ENCODE data around the gene OR5B12.

OR5B12 gene

DNA sequence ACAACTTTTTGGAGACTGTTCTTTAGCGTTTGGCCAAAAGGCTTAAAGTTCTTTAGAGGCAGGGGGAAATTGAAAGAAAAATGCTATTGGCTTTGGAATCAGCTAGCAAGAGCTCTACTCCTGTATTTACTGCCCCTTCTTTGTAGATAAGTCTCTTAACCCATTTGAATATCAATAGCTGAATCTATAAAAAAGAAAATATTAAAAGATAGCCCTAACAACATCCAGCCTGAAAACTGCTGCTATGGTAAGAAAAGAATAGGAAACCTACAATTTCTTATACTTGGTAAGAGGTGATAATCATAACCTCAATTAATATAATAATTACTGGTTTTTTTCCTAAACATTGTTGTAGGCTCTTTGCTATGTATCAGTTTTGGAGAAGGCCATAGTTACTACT is at the start of gene OR5B12:
TSS of gene OR5B12 (minus strand) at position 101 of the 400 bp plus-strand sequence. CDS start 2,085 bp downstream, outside the sequence.
- no peak for DNase-seq (ENCODE audit: low read depth, low spot score)
- TF ChIP-seq FOXP2 (optimal IDR thresholded peaks at IDR 0.05; ENCODE audit: control extremely low read depth, extremely low read length, insufficient read depth): no peak
- Histone ChIP-seq H3K9ac (ENCODE audit: insufficient read length) (no peak within 1 kb of the TSS), H3K4me3 (no peak within 1 kb of the TSS), H3K9me3 (ENCODE audit: low read depth, low read length) (no peaks in the 10 kb centered on the region), H3K27ac (no peak within 1 kb of the TSS), H3K36me3 (ENCODE audit: insufficient read depth, low read length) (no peaks in the 10 kb centered on the region)

DNA sequence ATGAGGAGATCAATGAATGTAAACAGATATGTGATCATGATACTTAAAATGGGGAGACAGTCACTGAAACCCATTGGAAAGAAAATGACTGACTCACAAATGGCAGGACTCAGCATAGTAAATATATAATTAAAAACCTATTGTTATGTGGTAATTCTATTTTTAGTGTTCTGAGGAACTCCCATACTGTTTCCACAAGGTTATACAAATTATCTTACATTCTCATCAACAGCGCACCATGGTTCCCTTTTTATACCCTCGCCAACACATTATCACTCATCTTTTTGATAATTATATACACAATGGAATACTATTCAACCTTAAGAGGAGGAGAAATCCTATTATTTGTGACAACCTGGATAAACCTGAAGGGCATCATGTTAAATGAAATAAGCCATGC is 48.8 kb upstream of the OR5B12 start:
- H3K9ac ChIP-seq (ENCODE audit: insufficient read length): no peak overlapping the region
- no peak overlapping the region for H3K27ac ChIP-seq
- H3K9me3 ChIP-seq (ENCODE audit: low read depth, low read length): no peaks in the 10 kb centered on the region
- DNase-seq (ENCODE audit: low read depth, low spot score): no peak
- TF ChIP-seq FOXP2 (optimal IDR thresholded peaks at IDR 0.05; ENCODE audit: control extremely low read depth, extremely low read length, insufficient read depth) (no peak), EZH2 (IDR thresholded peaks at IDR 0.05) (no peak), POLR2AphosphoS5 (IDR thresholded peaks at IDR 0.05; ENCODE audit: borderline replicate concordance, low read depth, low read length) (no peak)
- H3K36me3 ChIP-seq (ENCODE audit: insufficient read depth, low read length): no peaks in the 10 kb centered on the region
- no peak overlapping the region for H3K4me3 ChIP-seq

- no peak overlapping the region for H3K27ac ChIP-seq
- no peak overlapping the region for H3K4me3 ChIP-seq
- no peaks in the 10 kb centered on the region for H3K9me3 ChIP-seq (ENCODE audit: low read depth, low read length)
- DNase-seq (ENCODE audit: low read depth, low spot score): no peak
- no peak for TF ChIP-seq POLR2AphosphoS5 (IDR thresholded peaks at IDR 0.05; ENCODE audit: borderline replicate concordance, low read depth, low read length)
- no peak for TF ChIP-seq EZH2 (IDR thresholded peaks at IDR 0.05)
- no peak for TF ChIP-seq FOXP2 (optimal IDR thresholded peaks at IDR 0.05; ENCODE audit: control extremely low read depth, extremely low read length, insufficient read depth)
- H3K36me3 ChIP-seq (ENCODE audit: insufficient read depth, low read length): no peaks in the 10 kb centered on the region
- no peak overlapping the region for H3K9ac ChIP-seq (ENCODE audit: insufficient read length)
Observed at GRCh38 chr11:58487170-58487569, 45.1 kb upstream of the OR5B12 start.

GRCh38 chr11:58485961-58486360 is 43.9 kb upstream of the OR5B12 start:
- H3K27ac ChIP-seq: no peak overlapping the region
- DNase-seq (ENCODE audit: low read depth, low spot score): no peak

DNA sequence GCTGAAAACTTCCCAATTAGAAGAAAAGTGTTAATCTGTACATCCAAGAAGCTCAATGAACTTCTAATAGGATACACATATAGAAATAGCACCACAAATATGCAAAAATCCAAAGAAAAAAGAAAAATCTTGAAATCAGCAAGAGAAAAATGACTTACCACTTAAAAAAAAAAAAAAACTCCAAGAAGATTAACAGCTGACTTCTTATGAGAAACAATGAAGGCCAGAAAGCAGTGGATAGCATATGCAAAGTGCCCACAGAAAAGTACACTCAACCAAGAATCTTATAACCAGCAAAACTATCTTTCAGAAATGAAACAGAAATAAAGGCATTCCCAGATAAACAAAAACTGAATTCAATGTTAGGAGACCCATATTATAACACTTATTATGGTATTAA is 29.9 kb upstream of the OR5B12 start:
- H3K9ac ChIP-seq (ENCODE audit: insufficient read length): no peak overlapping the region
- no peaks in the 10 kb centered on the region for H3K36me3 ChIP-seq (ENCODE audit: insufficient read depth, low read length)
- no peak for DNase-seq (ENCODE audit: low read depth, low spot score)
- H3K9me3 ChIP-seq (ENCODE audit: low read depth, low read length): 0 out of 2 replicates have a peak, but pooled peaks cover 4% of the 10 kb centered on the region
- TF ChIP-seq POLR2AphosphoS5 (IDR thresholded peaks at IDR 0.05; ENCODE audit: borderline replicate concordance, low read depth, low read length): no peak
- TF ChIP-seq EZH2 (IDR thresholded peaks at IDR 0.05): no peak
- no peak overlapping the region for H3K27ac ChIP-seq
- H3K4me3 ChIP-seq: no peak overlapping the region

More at GRCh38 chr11:58485961-58486360, 43.9 kb upstream of the OR5B12 start:
- Histone ChIP-seq H3K36me3 (ENCODE audit: insufficient read depth, low read length) (no peaks in the 10 kb centered on the region), H3K4me3 (no peak overlapping the region), H3K9ac (ENCODE audit: insufficient read length) (no peak overlapping the region), H3K9me3 (ENCODE audit: low read depth, low read length) (no peaks in the 10 kb centered on the region)
- TF ChIP-seq POLR2AphosphoS5 (IDR thresholded peaks at IDR 0.05; ENCODE audit: borderline replicate concordance, low read depth, low read length): no peak
- no peak for TF ChIP-seq EZH2 (IDR thresholded peaks at IDR 0.05)
- no peak for TF ChIP-seq FOXP2 (optimal IDR thresholded peaks at IDR 0.05; ENCODE audit: control extremely low read depth, extremely low read length, insufficient read depth)

DNA sequence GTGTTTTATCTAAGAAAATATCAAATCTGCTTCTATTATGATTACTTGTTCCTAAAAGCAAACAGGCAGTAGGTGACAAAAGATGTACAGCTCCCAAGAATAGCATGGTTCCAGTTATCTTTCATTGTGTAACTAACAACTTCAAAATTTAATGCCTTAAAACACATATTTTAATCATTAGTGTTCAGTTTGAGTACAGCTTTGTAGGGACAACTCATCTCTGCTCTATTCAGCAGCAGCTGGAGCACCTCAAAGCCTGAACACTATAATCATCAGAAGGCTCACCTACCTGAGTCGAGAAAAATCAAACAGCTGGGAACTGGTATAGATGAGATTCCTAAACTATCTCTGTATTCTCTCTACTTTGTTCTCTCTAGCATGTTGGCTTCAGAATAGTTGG is 24.3 kb upstream of the OR5B12 start:
- H3K36me3 ChIP-seq (ENCODE audit: insufficient read depth, low read length): no peaks in the 10 kb centered on the region
- DNase-seq (ENCODE audit: low read depth, low spot score): no peak
- no peak overlapping the region for H3K4me3 ChIP-seq
- no peak overlapping the region for H3K9ac ChIP-seq (ENCODE audit: insufficient read length)
- H3K27ac ChIP-seq: no peak overlapping the region
- no peaks in the 10 kb centered on the region for H3K9me3 ChIP-seq (ENCODE audit: low read depth, low read length)
- TF ChIP-seq POLR2AphosphoS5 (IDR thresholded peaks at IDR 0.05; ENCODE audit: borderline replicate concordance, low read depth, low read length) (no peak), EZH2 (IDR thresholded peaks at IDR 0.05) (no peak), FOXP2 (optimal IDR thresholded peaks at IDR 0.05; ENCODE audit: control extremely low read depth, extremely low read length, insufficient read depth) (no peak)

DNA sequence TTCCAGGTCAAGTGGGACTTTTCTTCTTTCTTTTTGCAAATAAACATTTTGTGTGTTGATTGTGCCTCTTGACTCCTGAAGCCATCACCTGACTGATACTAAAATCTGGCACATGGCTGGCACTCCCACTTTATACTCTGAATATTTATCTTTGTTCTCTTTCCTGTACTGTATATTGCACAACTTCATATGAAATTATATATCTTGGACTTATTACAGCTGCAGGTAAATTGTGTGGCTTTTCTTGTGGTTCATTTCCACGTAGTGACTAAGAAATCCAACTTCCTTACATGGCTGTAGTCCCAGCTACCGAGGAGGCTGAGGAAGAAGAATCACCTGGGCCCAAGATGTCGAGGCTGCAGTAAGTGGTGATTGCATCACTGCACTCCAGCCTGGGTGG is 23.7 kb upstream of the OR5B12 start:
- H3K27ac ChIP-seq: no peak overlapping the region
- TF ChIP-seq EZH2 (IDR thresholded peaks at IDR 0.05) (no peak), POLR2AphosphoS5 (IDR thresholded peaks at IDR 0.05; ENCODE audit: borderline replicate concordance, low read depth, low read length) (no peak), FOXP2 (optimal IDR thresholded peaks at IDR 0.05; ENCODE audit: control extremely low read depth, extremely low read length, insufficient read depth) (no peak)
- no peak overlapping the region for H3K9ac ChIP-seq (ENCODE audit: insufficient read length)
- H3K9me3 ChIP-seq (ENCODE audit: low read depth, low read length): no peaks in the 10 kb centered on the region
- H3K36me3 ChIP-seq (ENCODE audit: insufficient read depth, low read length): no peaks in the 10 kb centered on the region
- DNase-seq (ENCODE audit: low read depth, low spot score): no peak
- no peak overlapping the region for H3K4me3 ChIP-seq

DNA sequence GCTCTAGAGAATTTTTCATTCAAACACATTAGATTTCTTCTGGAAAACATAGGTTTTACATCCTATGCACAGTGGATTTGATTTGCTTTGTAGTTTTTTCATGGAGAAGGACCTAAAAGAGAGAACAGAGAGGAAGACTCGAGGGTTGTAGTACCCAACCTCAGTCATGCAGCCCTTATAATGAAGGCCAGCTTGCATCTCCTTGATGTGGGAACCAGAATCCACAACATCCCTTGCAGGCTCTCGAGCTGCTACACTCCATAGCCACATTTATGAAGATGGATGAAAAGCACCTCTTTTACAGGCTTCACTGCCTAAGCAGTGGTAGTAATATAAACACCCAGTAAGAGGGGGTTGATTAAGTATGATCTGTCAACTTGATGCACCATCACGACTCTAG is 9.5 kb upstream of the OR5B12 start:
- Histone ChIP-seq H3K27ac (no peak overlapping the region), H3K9me3 (ENCODE audit: low read depth, low read length) (no peaks in the 10 kb centered on the region), H3K9ac (ENCODE audit: insufficient read length) (no peak overlapping the region), H3K36me3 (ENCODE audit: insufficient read depth, low read length) (no peaks in the 10 kb centered on the region), H3K4me3 (no peak overlapping the region)
- no peak for TF ChIP-seq POLR2AphosphoS5 (IDR thresholded peaks at IDR 0.05; ENCODE audit: borderline replicate concordance, low read depth, low read length)
- TF ChIP-seq FOXP2 (optimal IDR thresholded peaks at IDR 0.05; ENCODE audit: control extremely low read depth, extremely low read length, insufficient read depth): no peak
- no peak for TF ChIP-seq EZH2 (IDR thresholded peaks at IDR 0.05)
- no peak for DNase-seq (ENCODE audit: low read depth, low spot score)

- no peaks in the 10 kb centered on the region for H3K9me3 ChIP-seq (ENCODE audit: low read depth, low read length)
- no peak overlapping the region for H3K9ac ChIP-seq (ENCODE audit: insufficient read length)
- H3K4me3 ChIP-seq: no peak overlapping the region
- H3K27ac ChIP-seq: no peak overlapping the region
- H3K36me3 ChIP-seq (ENCODE audit: insufficient read depth, low read length): no peaks in the 10 kb centered on the region
- DNase-seq (ENCODE audit: low read depth, low spot score): no peak
- no peak for TF ChIP-seq FOXP2 (optimal IDR thresholded peaks at IDR 0.05; ENCODE audit: control extremely low read depth, extremely low read length, insufficient read depth)
- TF ChIP-seq POLR2AphosphoS5 (IDR thresholded peaks at IDR 0.05; ENCODE audit: borderline replicate concordance, low read depth, low read length): no peak
- no peak for TF ChIP-seq EZH2 (IDR thresholded peaks at IDR 0.05)
Observed at GRCh38 chr11:58446294-58446693, 4.3 kb upstream of the OR5B12 start.

Data from SK-N-MC (cell line).